K562 (cell line): ENCODE results near the gene KCNJ12.

ENCODE experiments used
- CEBPB ChIP-seq: fragments of 450-650 bp; IDR thresholded peaks from 2 replicates; pipeline ENCODE4 v1.6.1; 2016; ENCODE audit warnings: missing genetic modification characterization, missing compliant biosample characterization
- CREB1 ChIP-seq, 2 experiments: sonication (generic) in 1 of 2; formaldehyde crosslinking in 1 of 2; IDR thresholded peaks; 2 replicates each; pipeline versions ENCODE4 v1.6.1 to v1.8.0; 2012 to 2022; ENCODE audit warnings: inconsistent platforms in 1 of 2, mild to moderate bottlenecking in 1 of 2, missing genetic modification reagents in 1 of 2, moderate library complexity in 1 of 2
- FOS ChIP-seq: IDR thresholded peaks from 3 replicates; pipeline ENCODE4 v1.6.1; 2011; ENCODE audit not compliant: insufficient read length; ENCODE audit errors: extremely low read depth
- HNRNPL ChIP-seq: fragments of 200-400 bp; formaldehyde crosslinking; IDR thresholded peaks from 2 replicates; pipeline ENCODE4 v1.6.1; 2017; ENCODE audit warnings: low read depth, mild to moderate bottlenecking, low read length
- MYNN ChIP-seq, 2 experiments: sonication (generic); formaldehyde crosslinking in 1 of 2; IDR thresholded peaks; 2 replicates each; pipeline versions ENCODE4 v1.5.0 to v1.6.1; 2016 to 2020; ENCODE audit warnings: antibody characterized with exemption in 1 of 2, missing genetic modification reagents in 1 of 2
- NCOR1 ChIP-seq: fragments of 450-650 bp; IDR thresholded peaks from 2 replicates; pipeline ENCODE4 v1.6.1; 2016; ENCODE audit warnings: mild to moderate bottlenecking, moderate library complexity
- POLR2A ChIP-seq: fragments of 450-650 bp; conservative IDR thresholded peaks from 2 replicates; pipeline ENCODE4 v1.6.1; 2016
- RAD21 ChIP-seq, 2 experiments: fragments of 250-450 bp in 1 of 2; fragments of 450-650 bp in 1 of 2; sonication (Bioruptor Pico) in 1 of 2; formaldehyde crosslinking in 1 of 2; IDR thresholded peaks in 1 of 2; conservative IDR thresholded peaks in 1 of 2; 2 replicates each; pipeline versions ENCODE4 v1.4.0 to v1.8.0; 2020 to 2022; ENCODE audit warnings: mild to moderate bottlenecking in 2 of 2, moderate library complexity in 1 of 2
- SRF ChIP-seq, 2 experiments: fragments of 250-450, 450-650 bp in 1 of 2; sonication (Bioruptor Pico) in 1 of 2; sonication (generic) in 1 of 2; formaldehyde crosslinking; IDR thresholded peaks; 2 replicates each; pipeline versions ENCODE4 v1.5.0 to v1.5.1; 2020 to 2022; ENCODE audit warnings: mild to moderate bottlenecking in 1 of 2, missing genetic modification reagents in 1 of 2
- TF ChIP-seq, protein P1 (sequence below), 3 experiments: IDR thresholded peaks in 2 of 3; conservative IDR thresholded peaks in 1 of 3; 2 replicates each; pipeline ENCODE4 v1.5.1; 2011 to 2012; ENCODE audit warnings: low read length in 3 of 3, mild to moderate bottlenecking in 3 of 3, control low read depth in 2 of 3, improper control_type of control experiment in 1 of 3, inconsistent platforms in 1 of 3, low read depth in 1 of 3, mixed read lengths in 1 of 3, moderate library complexity in 1 of 3; ENCODE audit not compliant: insufficient read depth in 2 of 3

GRCh38 chr17:21464611-21465021, 88.5 kb downstream of the KCNJ12 start:
- TF ChIP-seq, protein P1, sequence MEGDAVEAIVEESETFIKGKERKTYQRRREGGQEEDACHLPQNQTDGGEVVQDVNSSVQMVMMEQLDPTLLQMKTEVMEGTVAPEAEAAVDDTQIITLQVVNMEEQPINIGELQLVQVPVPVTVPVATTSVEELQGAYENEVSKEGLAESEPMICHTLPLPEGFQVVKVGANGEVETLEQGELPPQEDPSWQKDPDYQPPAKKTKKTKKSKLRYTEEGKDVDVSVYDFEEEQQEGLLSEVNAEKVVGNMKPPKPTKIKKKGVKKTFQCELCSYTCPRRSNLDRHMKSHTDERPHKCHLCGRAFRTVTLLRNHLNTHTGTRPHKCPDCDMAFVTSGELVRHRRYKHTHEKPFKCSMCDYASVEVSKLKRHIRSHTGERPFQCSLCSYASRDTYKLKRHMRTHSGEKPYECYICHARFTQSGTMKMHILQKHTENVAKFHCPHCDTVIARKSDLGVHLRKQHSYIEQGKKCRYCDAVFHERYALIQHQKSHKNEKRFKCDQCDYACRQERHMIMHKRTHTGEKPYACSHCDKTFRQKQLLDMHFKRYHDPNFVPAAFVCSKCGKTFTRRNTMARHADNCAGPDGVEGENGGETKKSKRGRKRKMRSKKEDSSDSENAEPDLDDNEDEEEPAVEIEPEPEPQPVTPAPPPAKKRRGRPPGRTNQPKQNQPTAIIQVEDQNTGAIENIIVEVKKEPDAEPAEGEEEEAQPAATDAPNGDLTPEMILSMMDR (IDR thresholded peaks at IDR 0.05 in 2 of 3, conservative IDR thresholded peaks at IDR 0.05 in 1 of 3; ENCODE audit: insufficient read depth in 2 of 3, low read depth in 1 of 3, low read length in 3 of 3) = no peak
- TF ChIP-seq POLR2A (no peak), NCOR1 (no peak), MYNN (IDR thresholded peaks at IDR 0.05) (no peak), MYNN (CRISPR knock-in tag; IDR thresholded peaks at IDR 0.05) (no peak), CREB1 (IDR thresholded peaks at IDR 0.05) (no peak), CREB1 (CRISPR knock-in tag; IDR thresholded peaks at IDR 0.05) (no peak), CEBPB (tag) (no peak), SRF (CRISPR knock-in tag; IDR thresholded peaks at IDR 0.05) (no peak), FOS (no peak), RAD21 (CRISPR knock-in tag; conservative IDR thresholded peaks at IDR 0.05 in 1 of 2, IDR thresholded peaks at IDR 0.05 in 1 of 2) (no peak), HNRNPL (no peak)
